ENCODE results near the gene GABRD.

DNA sequence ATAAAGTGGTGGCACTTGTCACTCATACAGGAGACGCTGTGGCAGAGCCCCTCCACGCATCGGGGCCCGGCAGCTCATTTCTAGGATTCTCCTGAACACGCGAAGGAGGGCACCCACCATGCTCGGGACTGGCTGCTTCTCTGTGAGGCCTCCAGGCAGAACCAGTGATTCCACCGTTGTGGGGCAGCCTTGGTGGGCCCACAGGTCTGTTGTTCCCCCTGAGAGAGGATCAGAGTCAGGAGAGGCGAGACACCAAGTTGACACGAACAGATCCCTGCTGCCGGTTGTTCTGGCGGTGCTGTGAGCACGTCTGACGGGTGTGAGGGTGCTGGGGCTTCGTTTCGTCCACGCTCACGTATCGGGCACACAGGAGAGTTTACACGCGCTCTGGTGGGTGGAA, 57.7 kb downstream of the GABRD start:
- TF ChIP-seq EZH2 (IDR thresholded peaks at IDR 0.05): no peak
- TF ChIP-seq, protein P1, sequence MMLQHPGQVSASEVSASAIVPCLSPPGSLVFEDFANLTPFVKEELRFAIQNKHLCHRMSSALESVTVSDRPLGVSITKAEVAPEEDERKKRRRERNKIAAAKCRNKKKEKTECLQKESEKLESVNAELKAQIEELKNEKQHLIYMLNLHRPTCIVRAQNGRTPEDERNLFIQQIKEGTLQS (IDR thresholded peaks at IDR 0.05): no peak
- TF ChIP-seq POLR2A (IDR thresholded peaks at IDR 0.05; ENCODE audit: borderline replicate concordance, extremely low read depth, insufficient read depth, insufficient read length): no peak
- TF ChIP-seq POLR2AphosphoS5 (IDR thresholded peaks at IDR 0.05; ENCODE audit: low read depth, low read length): no peak
- no peak for TF ChIP-seq JUND (IDR thresholded peaks at IDR 0.05)
- TF ChIP-seq, protein P2, sequence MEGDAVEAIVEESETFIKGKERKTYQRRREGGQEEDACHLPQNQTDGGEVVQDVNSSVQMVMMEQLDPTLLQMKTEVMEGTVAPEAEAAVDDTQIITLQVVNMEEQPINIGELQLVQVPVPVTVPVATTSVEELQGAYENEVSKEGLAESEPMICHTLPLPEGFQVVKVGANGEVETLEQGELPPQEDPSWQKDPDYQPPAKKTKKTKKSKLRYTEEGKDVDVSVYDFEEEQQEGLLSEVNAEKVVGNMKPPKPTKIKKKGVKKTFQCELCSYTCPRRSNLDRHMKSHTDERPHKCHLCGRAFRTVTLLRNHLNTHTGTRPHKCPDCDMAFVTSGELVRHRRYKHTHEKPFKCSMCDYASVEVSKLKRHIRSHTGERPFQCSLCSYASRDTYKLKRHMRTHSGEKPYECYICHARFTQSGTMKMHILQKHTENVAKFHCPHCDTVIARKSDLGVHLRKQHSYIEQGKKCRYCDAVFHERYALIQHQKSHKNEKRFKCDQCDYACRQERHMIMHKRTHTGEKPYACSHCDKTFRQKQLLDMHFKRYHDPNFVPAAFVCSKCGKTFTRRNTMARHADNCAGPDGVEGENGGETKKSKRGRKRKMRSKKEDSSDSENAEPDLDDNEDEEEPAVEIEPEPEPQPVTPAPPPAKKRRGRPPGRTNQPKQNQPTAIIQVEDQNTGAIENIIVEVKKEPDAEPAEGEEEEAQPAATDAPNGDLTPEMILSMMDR (IDR thresholded peaks at IDR 0.05 in 2 of 3, conservative IDR thresholded peaks at IDR 0.05 in 1 of 3; ENCODE audit: borderline replicate concordance in 1 of 3, insufficient read depth in 1 of 3, low read depth in 2 of 3, low read length in 2 of 3): no peak
- no peak for TF ChIP-seq EZH2phosphoT487 (IDR thresholded peaks at IDR 0.05; ENCODE audit: borderline replicate concordance)
- no peak for TF ChIP-seq EGR1 (IDR thresholded peaks at IDR 0.05; ENCODE audit: low read depth)
- no peak for TF ChIP-seq SIN3A (IDR thresholded peaks at IDR 0.05; ENCODE audit: low read depth)
- TF ChIP-seq, protein P3, sequence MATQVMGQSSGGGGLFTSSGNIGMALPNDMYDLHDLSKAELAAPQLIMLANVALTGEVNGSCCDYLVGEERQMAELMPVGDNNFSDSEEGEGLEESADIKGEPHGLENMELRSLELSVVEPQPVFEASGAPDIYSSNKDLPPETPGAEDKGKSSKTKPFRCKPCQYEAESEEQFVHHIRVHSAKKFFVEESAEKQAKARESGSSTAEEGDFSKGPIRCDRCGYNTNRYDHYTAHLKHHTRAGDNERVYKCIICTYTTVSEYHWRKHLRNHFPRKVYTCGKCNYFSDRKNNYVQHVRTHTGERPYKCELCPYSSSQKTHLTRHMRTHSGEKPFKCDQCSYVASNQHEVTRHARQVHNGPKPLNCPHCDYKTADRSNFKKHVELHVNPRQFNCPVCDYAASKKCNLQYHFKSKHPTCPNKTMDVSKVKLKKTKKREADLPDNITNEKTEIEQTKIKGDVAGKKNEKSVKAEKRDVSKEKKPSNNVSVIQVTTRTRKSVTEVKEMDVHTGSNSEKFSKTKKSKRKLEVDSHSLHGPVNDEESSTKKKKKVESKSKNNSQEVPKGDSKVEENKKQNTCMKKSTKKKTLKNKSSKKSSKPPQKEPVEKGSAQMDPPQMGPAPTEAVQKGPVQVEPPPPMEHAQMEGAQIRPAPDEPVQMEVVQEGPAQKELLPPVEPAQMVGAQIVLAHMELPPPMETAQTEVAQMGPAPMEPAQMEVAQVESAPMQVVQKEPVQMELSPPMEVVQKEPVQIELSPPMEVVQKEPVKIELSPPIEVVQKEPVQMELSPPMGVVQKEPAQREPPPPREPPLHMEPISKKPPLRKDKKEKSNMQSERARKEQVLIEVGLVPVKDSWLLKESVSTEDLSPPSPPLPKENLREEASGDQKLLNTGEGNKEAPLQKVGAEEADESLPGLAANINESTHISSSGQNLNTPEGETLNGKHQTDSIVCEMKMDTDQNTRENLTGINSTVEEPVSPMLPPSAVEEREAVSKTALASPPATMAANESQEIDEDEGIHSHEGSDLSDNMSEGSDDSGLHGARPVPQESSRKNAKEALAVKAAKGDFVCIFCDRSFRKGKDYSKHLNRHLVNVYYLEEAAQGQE (IDR thresholded peaks at IDR 0.05; ENCODE audit: low read depth): no peak
